Aorta (tissue), 5 donors: ENCODE data around the gene TUT1. TPM values are rescaled to one million over a fixed set of nuclear protein-coding genes. Genes with fewer than 3 reads are reported as not detected.

Experiments
- ATAC-seq: fragments of 200-7000 bp; cut with Tn5 transposase; one replicate; pipeline ENCODE4 v1.9.1; 2022; ENCODE audit warnings: moderate library complexity; ENCODE audit not compliant: low FRiP score
- DNase-seq, 2 donors: peaks; one replicate each; pipeline ENCODE4 v3.0.0-alpha.2; 2020
- H3K27ac ChIP-seq, 2 donors: one replicate each; pipeline ENCODE4 v1.5.1; 2013; ENCODE audit warnings: low read length in 2 of 2, mild to moderate bottlenecking in 2 of 2, moderate library complexity in 2 of 2, control low read depth in 1 of 2, inconsistent platforms in 1 of 2, low read depth in 1 of 2
- H3K27me3 ChIP-seq, 2 donors: one replicate each; pipeline ENCODE4 v1.6.1; 2013; ENCODE audit warnings: control low read depth in 1 of 2, low read length in 1 of 2, mild to moderate bottlenecking in 1 of 2, moderate library complexity in 1 of 2; ENCODE audit not compliant: insufficient read depth in 2 of 2, control insufficient read depth in 1 of 2
- H3K36me3 ChIP-seq, 2 donors: one replicate each; pipeline ENCODE4 v1.6.1; 2013; ENCODE audit warnings: control low read depth in 1 of 2, low read length in 1 of 2, mild to moderate bottlenecking in 1 of 2; ENCODE audit not compliant: insufficient read depth in 2 of 2, control insufficient read depth in 1 of 2
- H3K4me1 ChIP-seq, 2 donors: one replicate each; pipeline ENCODE4 v1.6.1; 2013; ENCODE audit warnings: low read length in 2 of 2, control low read depth in 1 of 2, mild to moderate bottlenecking in 1 of 2, moderate library complexity in 1 of 2; ENCODE audit not compliant: insufficient read depth in 2 of 2, control insufficient read depth in 1 of 2
- H3K4me3 ChIP-seq, 2 donors: one replicate each; pipeline ENCODE4 v1.5.1; 2013; ENCODE audit warnings: low read length in 2 of 2, control low read depth in 1 of 2, mild to moderate bottlenecking in 1 of 2
- H3K9me3 ChIP-seq: one replicate; pipeline ENCODE4 v1.6.1; 2013; ENCODE audit warnings: mild to moderate bottlenecking, low read length; ENCODE audit not compliant: control insufficient read depth
- WGBS, 2 donors: extraction: QIAGEN DNeasy Blood & Tissue Kit; methylation state at CpG; one replicate each; pipeline ENCODE4 v1.1.7; 2013; 5-methylcytosine and 5-hydroxymethylcytosine counted together
- intact Hi-C, 2 donors: fragments of 100-400 bp; cut with DNase I; formaldehyde crosslinking; loops; one replicate each; pipeline versions ENCODE4 v1.14.2 to v1.15.0; 2022
- polyA plus RNA-seq, 2 donors: library from polyadenylated mRNA; stranded (reverse); fragments of 200-250 nt; gene quantifications; one replicate each; pipeline ENCODE4 v1.2.3, GENCODE V29; 2013
- total RNA-seq, 2 donors: library from RNA; stranded (reverse); fragmentation: NEBNext Ultra II Directional; extraction: Animal tissue kit (Norgen Biotek cat#: 25700); gene quantifications; one replicate each; pipeline ENCODE4 v1.2.1, GENCODE V29; 2021
- donor health status: healthy with polysubstance abuse.
- donor health status: Bipolar disorder and iron deficiency.
- donor health status: DM: no; HTN: no; CAD: no.
- donor health status: DM: no; HTN: no; CAD: no.
- donor health status: DM: yes; HTN: yes; CAD: no.

The TUT1 gene
- total and polyA plus RNA-seq, 4 donors = 1.6 to 14.9 (median 12.8) TPM

DNA sequence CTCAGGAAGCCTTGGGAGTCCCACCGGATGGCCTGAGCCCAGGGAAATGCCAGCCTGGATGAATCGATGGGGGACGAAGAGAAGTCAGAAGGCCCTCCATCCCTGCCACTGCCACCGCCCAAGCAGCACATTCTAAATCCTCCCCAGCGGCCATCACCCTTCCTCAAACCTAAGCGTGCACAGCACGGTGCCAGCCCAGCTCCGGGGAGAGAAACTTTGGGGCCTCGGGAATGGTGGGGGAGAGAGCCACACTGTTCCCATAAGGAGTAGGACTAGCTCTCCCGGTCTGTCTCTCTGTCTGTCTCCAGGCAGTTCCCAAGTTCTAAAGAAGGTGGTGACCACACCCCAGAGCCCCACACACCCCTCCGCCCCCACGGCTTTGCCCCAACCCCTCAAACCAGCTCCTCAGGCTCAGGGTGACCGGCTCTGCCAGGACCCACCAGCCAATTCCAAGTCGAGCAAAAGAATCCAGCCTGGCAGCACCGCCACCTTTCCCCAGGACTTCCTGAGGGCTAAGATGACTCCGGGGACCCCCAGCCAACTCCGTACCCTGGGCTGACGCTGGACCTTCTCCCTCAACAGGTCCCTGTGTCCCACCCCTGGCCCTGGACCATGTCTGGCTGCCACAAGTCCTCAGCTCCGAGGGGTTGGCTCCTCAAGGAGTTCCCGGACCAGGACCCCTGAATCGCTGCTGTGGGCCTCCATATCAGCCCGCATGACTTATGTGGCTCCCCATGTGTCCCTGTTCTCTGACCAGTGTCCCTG is 47.5 kb downstream of the TUT1 start:
- WGBS, 2 donors = 3 to 4% methylated on average over 22 of the region's 22 CpGs
- DNase-seq = peak; percentile 65 to 81
- H3K27ac ChIP-seq = peak overlapping the region; percentile 7 to 15
- intact Hi-C loops = loop anchor here (2.0 to 5.0 kb wide), 4 partner anchors 17 to 149 kb away; no protein-coding TSS in a partner anchor
- H3K36me3 ChIP-seq = no peaks in the 10 kb centered on the region
- peak overlapping the region; percentile 86 to 98 for H3K4me3 ChIP-seq
- H3K27me3 ChIP-seq = no peaks in the 10 kb centered on the region
- H3K4me1 ChIP-seq = peaks cover 0 to 4% of the 10 kb centered on the region in 2 donors
- no peak for ATAC-seq
- no peaks in the 10 kb centered on the region for H3K9me3 ChIP-seq

DNA sequence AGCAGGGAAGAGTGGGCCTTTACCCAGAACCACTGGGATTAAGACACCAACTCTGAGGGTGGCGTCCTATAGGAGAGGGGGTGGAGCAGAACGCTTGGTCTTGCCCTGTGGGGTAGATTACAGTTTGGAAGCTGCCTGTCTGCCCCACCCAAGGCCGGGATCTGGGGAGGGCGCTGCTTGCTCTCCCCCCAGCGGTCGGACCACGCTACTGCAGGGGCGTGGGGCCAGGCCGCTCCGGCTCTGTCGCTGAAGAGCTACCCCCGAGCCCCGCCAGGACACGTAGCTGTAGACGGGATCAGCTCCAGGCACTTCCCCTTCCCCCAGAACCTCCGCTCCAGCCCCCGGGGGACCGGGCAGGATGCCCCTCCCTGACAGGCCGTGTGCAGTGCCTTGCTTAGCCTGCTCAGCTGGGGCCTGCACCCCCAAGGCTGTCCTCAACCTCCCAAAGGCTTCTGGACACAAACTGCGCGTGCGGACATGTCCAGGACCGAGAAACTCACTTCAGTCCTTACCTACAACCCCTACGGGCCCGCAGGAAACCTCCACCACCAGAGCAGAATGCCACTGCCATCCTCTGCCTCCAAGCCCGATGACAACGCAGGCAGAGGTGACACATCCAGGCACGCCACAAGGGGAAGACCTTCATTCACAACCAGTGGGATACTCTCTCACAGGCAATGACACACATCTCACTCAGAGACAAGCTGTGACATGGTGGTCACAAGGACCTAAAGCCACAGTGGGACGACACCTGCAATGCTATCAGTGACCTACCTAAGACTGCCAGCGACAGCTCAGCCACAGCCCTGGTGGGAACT is 48.4 kb downstream of the TUT1 start:
- DNase-seq (peak; percentile 91 to 94), ATAC-seq (peak; percentile 77)
- intact Hi-C loops = loop anchor here (1.0 to 5.0 kb wide), 4 partner anchors 36 to 148 kb away; no protein-coding TSS in a partner anchor
- H3K9me3 ChIP-seq = no peaks in the 10 kb centered on the region
- H3K4me3 ChIP-seq = peak overlapping the region; percentile 86 to 98
- 1 to 2% methylated on average over 30 of the region's 30 CpGs for WGBS, 2 donors
- H3K36me3 ChIP-seq = no peaks in the 10 kb centered on the region
- no peaks in the 10 kb centered on the region for H3K27me3 ChIP-seq
- peak overlapping the region in 1 of 2 donors; percentile 46 for H3K27ac ChIP-seq
- peaks cover 0 to 4% of the 10 kb centered on the region in 2 donors for H3K4me1 ChIP-seq

DNA sequence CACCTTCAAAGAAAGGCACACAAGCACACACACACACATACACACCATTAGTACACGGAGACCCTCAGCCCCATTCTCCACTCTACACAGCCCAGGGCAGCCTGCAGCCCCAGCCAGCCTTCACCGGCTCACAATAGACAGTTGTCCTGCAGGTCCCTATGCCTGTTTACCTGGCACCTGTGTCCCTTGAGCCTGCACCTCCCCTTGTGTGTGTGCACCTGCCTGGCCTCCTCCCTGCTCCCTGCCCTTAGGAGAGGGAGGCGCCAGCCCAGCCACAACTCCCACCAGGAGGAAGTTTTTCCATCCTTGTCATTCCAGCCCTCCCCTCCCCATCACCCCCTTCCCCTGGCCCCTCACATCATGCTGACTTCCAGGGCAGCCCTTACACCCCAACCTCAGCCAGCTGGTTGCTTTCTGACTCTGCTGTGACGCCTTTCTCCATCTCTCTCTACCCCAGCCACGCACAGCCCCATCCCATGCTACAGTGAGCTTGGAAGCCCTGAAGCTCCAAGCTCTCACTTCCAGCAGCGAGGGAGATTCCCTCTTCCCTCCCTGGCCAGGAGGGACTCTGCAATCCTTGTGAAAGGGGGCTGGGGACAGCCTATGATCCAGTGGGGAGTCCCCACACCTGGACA is 49.1 kb downstream of the TUT1 start:
- ATAC-seq (no peak), DNase-seq (no peak)
- 6 to 19% methylated on average over 5 to 6 of the region's 6 CpGs for WGBS, 2 donors
- Histone ChIP-seq H3K36me3 (no peaks in the 10 kb centered on the region), H3K4me3 (peak overlapping the region; percentile 2 to 55), H3K4me1 (peaks cover 0 to 4% of the 10 kb centered on the region in 2 donors), H3K27ac (peak overlapping the region in 1 of 2 donors; percentile 46), H3K27me3 (no peaks in the 10 kb centered on the region), H3K9me3 (no peaks in the 10 kb centered on the region)
- intact Hi-C loops = loop anchor here (1.0 to 5.0 kb wide), 4 partner anchors 35 to 147 kb away; no protein-coding TSS in a partner anchor

DNA sequence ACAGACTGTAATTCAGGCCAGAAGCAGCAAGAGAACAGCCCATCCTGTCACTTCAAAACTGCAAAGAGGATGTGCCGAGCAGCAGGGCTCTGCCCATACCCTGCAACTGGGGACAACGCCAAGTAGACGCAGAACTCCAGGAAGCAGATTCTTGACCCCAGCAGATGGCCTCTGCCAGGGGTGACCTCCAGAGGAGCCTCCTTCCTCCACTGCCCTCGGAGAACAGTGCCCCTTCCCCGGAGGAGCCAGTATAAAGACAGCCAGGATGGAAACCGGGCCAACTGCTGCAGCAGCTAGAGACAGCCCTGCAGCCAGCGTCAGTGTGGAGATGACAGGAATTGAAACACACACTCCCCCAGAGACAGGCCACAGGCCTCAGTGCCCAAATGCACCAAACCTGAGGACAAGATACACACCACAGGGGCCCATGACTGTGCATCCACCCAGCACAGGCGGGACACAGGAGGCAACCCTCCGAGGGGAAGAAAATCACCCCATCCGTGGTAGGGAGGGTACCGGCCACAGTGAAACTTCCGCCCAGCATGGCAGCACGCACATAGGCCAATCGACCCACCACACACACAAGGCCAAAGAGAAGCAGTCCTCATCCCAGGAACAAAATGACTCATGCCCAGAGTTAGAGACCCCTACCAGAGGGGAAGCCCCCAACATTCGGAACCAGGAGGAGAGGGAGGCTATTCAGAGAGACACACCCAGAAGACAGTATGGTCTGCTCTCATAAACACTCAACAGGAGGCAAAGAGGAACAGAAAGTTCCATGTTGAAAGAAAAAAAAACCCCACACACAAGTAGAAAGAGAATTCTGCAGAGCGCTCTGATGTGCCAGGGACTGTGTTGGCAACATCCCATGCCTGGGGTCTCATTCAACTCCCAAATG is 50.3 kb downstream of the TUT1 start:
- intact Hi-C loops = loop anchor here (5.0 kb wide), 1 partner anchor 34 kb away; no protein-coding TSS in a partner anchor
- ATAC-seq = no peak
- peaks cover 0 to 4% of the 10 kb centered on the region in 2 donors for H3K4me1 ChIP-seq
- no peaks in the 10 kb centered on the region for H3K27me3 ChIP-seq
- 3 to 5% methylated on average over 16 of the region's 16 CpGs for WGBS, 2 donors
- no peaks in the 10 kb centered on the region for H3K9me3 ChIP-seq
- H3K36me3 ChIP-seq = peaks cover 0 to under 1% of the 10 kb centered on the region in 2 donors
- peak in 1 of 2 donors; percentile 74 for DNase-seq
- H3K27ac ChIP-seq = peak overlapping the region in 1 of 2 donors; percentile 10
- H3K4me3 ChIP-seq = peak overlapping the region in 1 of 2 donors; percentile 14

DNA sequence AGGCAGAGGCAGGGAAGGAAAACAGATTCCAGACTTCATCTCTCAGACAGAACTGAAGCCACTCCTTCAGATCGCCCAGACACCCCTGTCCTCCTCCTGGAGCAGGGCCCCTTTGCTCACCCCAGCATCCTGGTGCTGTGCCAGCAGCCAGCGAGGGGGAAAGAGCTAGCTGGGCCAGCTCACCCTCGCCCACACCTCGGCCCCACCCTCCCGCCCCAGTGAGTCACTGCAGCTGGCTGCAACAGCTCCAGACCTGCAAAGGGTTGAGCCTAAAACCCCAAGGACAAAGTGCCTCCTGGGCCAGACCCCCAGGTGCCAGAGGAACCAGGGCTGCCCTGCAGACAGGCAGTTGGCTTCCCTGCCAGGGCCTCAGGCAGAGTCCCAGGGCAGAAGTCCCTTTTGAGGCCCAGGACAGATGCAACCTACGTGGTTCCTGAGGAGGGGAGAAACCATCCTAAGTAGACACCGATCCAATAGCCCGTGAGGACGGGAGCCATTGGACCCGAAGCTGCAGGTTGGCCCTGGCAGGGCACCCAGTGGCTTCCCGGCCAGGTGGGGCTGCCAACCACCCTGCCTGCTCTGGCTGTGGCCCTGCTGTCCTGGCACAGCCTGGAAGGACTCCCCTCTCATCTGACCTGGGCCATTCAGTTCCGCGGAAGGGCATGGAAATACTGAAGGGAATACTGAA is 51.9 kb downstream of the TUT1 start:
- Histone ChIP-seq H3K27me3 (no peaks in the 10 kb centered on the region), H3K4me1 (peaks cover 0 to 4% of the 10 kb centered on the region in 2 donors), H3K4me3 (peak overlapping the region in 1 of 2 donors; percentile 6), H3K9me3 (no peaks in the 10 kb centered on the region), H3K36me3 (peaks cover 0 to 13% of the 10 kb centered on the region in 2 donors), H3K27ac (peak overlapping the region in 1 of 2 donors; percentile 70)
- DNase-seq = peak; percentile 90 to 94
- 0 to 3% methylated on average over 12 to 13 of the region's 13 CpGs for WGBS, 2 donors
- peak; percentile 13 for ATAC-seq
- intact Hi-C loops = no loop called here

DNA sequence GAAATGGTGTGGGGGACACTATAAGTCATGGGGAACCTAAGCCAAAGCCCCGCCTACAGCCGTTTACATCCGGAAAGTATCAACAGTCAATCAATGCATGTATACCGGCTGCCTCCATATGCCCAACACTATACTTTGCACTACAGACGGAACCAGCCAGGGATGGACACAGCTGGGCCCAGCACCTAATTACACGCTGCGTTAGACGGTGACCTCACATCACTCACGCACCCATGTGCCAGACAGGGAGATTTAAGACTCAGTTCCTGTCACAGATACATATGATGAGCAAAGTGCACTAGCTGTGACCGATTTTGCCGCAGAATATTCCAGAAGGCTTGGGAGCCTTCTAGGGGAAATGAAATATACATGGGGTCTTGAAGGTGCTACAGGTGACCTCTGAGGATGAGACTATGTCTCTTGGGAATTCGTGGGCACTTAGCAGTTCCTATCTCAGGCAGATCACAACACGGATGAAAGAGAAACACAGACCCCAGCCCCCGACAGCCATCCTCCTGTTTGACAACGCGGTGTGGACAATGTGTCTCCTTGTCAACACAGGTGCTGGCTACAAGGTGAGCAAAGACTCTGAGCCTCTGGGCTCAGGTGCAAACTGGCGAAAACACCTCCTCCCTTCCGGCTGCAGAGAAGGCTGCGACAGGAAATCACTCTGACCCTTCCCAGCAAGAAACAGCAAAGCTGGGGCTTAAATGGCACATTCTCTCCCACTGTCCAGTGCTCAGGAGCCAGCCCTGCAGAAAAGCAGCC is 52.7 kb downstream of the TUT1 start:
- intact Hi-C loops = no loop called here
- H3K27ac ChIP-seq = peak overlapping the region in 1 of 2 donors; percentile 19
- no peak for ATAC-seq
- peak in 1 of 2 donors; percentile 44 for DNase-seq
- H3K27me3 ChIP-seq = no peaks in the 10 kb centered on the region
- no peak overlapping the region for H3K4me3 ChIP-seq
- peaks cover 4 to 17% of the 10 kb centered on the region in 2 donors for H3K36me3 ChIP-seq
- H3K9me3 ChIP-seq = no peaks in the 10 kb centered on the region
- WGBS, 2 donors = 41 to 46% methylated on average over 19 of the region's 19 CpGs
- H3K4me1 ChIP-seq = peaks cover 0 to 4% of the 10 kb centered on the region in 2 donors
